K562 (cell line): Measurements from ENCODE around the gene TREH. TPM values are rescaled to one million over a fixed set of nuclear protein-coding genes. Genes with fewer than 3 reads are reported as not detected.

Source experiments
- CHD7 ChIP-seq: fragments of 200-600 bp; sonication (generic); IDR thresholded peaks from one replicate; pipeline ENCODE4 v1.6.1; 2012; ENCODE audit warnings: mild to moderate bottlenecking, low read depth, low read length, inconsistent platforms
- DNMT1 ChIP-seq: fragments of 450-650 bp; IDR thresholded peaks from 2 replicates; pipeline ENCODE4 v1.6.1; 2016; ENCODE audit warnings: antibody characterized with exemption, mild to moderate bottlenecking
- polyA plus RNA-seq, 8 experiments: library from polyadenylated mRNA; depleted of rRNA in 4 of 8; stranded (reverse) in 5 of 8; unstranded in 3 of 8; fragments of >200 nt; fragmentation: Nextera tagmentation in 2 of 8; fragmentation: Illumina TruSeq in 1 of 8; extraction: Ambion mirVana in 2 of 8; extraction: Trizol in 1 of 8; gene quantifications; 2 replicates each; pipeline versions ENCODE4 v1.2.1 to v1.2.3, GENCODE V29; 2011 to 2014; ENCODE audit warnings: inconsistent platforms in 1 of 8, missing spikeins in 1 of 8
- total RNA-seq, 7 experiments: library from RNA; depleted of rRNA in 6 of 7; stranded (reverse); fragments of >200 nt in 6 of 7; fragmentation: Illumina TruSeq in 2 of 7; extraction: Trizol in 2 of 7; gene quantifications; 2 replicates each; pipeline versions ENCODE4 v1.2.1 to v1.2.3, GENCODE V29; 2011 to 2021; ENCODE audit warnings: low replicate concordance in 1 of 7

TREH gene
- total and polyA plus RNA-seq, 9 of the 15 experiments (the other 6 are each of a cell fraction or from before 2014, with no cell fraction given) = 0.09 to 0.20 (median 0.11) TPM; not detected in 6

DNA sequence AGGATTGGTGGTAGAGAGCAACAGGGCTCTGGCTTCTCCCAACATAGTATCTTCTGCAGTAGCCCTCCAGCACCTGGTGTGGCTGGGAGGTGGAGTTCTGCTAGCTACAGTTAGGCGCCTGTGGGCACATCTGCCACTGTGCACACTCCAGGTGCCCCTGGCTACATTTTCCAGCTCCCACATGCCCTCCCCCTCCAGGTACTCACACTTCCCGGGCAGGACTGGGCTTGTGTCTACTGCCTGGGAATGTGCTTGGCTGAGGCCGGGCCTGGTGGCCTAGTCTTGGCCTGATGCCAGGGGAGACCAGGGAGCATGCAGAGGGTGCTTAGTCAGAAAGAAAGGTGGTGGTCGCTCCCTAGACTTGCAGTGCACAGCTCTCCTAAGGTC is 56.2 kb downstream of the TREH start (continued):
- TF ChIP-seq CHD7 = no peak
- no peak for TF ChIP-seq DNMT1
